Ishikawa (cell line): ENCODE measurements around the gene ATXN3L.

Source experiments
- CEBPB ChIP-seq: IDR thresholded peaks from 2 replicates; pipeline ENCODE4 v1.6.1; 2012
- CREB1 ChIP-seq: IDR thresholded peaks from 2 replicates; pipeline ENCODE4 v1.6.1; 2012; ENCODE audit warnings: low read depth
- EGR1 ChIP-seq: IDR thresholded peaks from 2 replicates; pipeline ENCODE4 v1.6.1; 2012
- EP300 ChIP-seq: IDR thresholded peaks from 2 replicates; pipeline ENCODE4 v1.6.1; 2012; ENCODE audit warnings: borderline replicate concordance
- FOXM1 ChIP-seq: IDR thresholded peaks from 2 replicates; pipeline ENCODE4 v1.6.1; 2012; ENCODE audit warnings: low read depth, borderline replicate concordance
- MAX ChIP-seq: IDR thresholded peaks from 2 replicates; pipeline ENCODE4 v1.6.1; 2012
- RAD21 ChIP-seq: IDR thresholded peaks from 2 replicates; pipeline ENCODE4 v1.6.1; 2012; ENCODE audit warnings: low read depth
- TAF1 ChIP-seq: IDR thresholded peaks from 2 replicates; pipeline ENCODE4 v1.6.1; 2012; ENCODE audit warnings: low read depth, mild to moderate bottlenecking
- TCF12 ChIP-seq: IDR thresholded peaks from 2 replicates; pipeline ENCODE4 v1.6.1; 2012; ENCODE audit warnings: low read depth
- YY1 ChIP-seq: IDR thresholded peaks from 2 replicates; pipeline ENCODE4 v1.6.1; 2012; ENCODE audit warnings: low read depth
- ZBTB7A ChIP-seq: IDR thresholded peaks from 2 replicates; pipeline ENCODE4 v1.6.1; 2012; ENCODE audit warnings: low read depth
- TF ChIP-seq, protein P1 (sequence below): IDR thresholded peaks from 2 replicates; pipeline ENCODE4 v1.6.1; 2012; ENCODE audit warnings: low read depth, mild to moderate bottlenecking
- TF ChIP-seq, protein P2 (sequence below): IDR thresholded peaks from 2 replicates; pipeline ENCODE4 v1.6.1; 2012

DNA sequence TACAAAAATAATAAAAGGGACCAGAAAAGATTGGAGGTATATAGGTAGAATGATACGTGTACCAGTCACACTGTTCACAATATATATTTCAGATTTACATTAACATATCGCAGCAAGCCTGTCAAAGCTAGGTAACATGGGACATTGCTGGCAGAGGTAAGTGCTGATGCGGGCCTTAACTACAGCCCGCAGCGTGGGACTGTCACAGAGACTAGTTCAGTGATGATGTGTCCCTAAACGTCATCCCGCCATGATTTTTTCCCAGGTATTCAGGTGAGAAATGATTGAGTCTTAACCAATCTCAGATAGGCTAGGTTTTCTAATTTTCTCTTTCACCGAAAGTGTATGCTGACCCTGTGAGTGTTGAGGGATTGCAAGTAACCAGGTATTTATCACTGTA is 7.8 kb upstream of the ATXN3L start:
- TF ChIP-seq, protein P1, sequence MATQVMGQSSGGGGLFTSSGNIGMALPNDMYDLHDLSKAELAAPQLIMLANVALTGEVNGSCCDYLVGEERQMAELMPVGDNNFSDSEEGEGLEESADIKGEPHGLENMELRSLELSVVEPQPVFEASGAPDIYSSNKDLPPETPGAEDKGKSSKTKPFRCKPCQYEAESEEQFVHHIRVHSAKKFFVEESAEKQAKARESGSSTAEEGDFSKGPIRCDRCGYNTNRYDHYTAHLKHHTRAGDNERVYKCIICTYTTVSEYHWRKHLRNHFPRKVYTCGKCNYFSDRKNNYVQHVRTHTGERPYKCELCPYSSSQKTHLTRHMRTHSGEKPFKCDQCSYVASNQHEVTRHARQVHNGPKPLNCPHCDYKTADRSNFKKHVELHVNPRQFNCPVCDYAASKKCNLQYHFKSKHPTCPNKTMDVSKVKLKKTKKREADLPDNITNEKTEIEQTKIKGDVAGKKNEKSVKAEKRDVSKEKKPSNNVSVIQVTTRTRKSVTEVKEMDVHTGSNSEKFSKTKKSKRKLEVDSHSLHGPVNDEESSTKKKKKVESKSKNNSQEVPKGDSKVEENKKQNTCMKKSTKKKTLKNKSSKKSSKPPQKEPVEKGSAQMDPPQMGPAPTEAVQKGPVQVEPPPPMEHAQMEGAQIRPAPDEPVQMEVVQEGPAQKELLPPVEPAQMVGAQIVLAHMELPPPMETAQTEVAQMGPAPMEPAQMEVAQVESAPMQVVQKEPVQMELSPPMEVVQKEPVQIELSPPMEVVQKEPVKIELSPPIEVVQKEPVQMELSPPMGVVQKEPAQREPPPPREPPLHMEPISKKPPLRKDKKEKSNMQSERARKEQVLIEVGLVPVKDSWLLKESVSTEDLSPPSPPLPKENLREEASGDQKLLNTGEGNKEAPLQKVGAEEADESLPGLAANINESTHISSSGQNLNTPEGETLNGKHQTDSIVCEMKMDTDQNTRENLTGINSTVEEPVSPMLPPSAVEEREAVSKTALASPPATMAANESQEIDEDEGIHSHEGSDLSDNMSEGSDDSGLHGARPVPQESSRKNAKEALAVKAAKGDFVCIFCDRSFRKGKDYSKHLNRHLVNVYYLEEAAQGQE = no peak
- TF ChIP-seq CEBPB (no peak), FOXM1 (no peak), EP300 (no peak), RAD21 (no peak), CREB1 (no peak), YY1 (no peak), MAX (no peak), TAF1 (no peak), ZBTB7A (no peak), EGR1 (no peak), TCF12 (no peak)
- TF ChIP-seq, protein P2, sequence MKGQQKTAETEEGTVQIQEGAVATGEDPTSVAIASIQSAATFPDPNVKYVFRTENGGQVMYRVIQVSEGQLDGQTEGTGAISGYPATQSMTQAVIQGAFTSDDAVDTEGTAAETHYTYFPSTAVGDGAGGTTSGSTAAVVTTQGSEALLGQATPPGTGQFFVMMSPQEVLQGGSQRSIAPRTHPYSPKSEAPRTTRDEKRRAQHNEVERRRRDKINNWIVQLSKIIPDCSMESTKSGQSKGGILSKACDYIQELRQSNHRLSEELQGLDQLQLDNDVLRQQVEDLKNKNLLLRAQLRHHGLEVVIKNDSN = no peak
